ENCODE data around the gene RPS24.
"Not testable (repeated sequence)": the region's sequence is repeated elsewhere in the genome, so short reads cannot be mapped to it uniquely, and the experiment has no call there.

Gene RPS24

GRCh38 chr10:78053211-78053868, 19.7 kb downstream of the RPS24 start:
- peak; percentile 80 for DNase-seq (ENCODE audit: low spot score)

GRCh38 chr10:78058562-78058961, 24.9 kb downstream of the RPS24 start:
- no peak for DNase-seq (ENCODE audit: low spot score)

GRCh38 chr10:78059906-78060702, 26.4 kb downstream of the RPS24 start:
- no peak for DNase-seq (ENCODE audit: low spot score)

- DNase-seq (ENCODE audit: low spot score), result no peak
These were observed 28.6 kb downstream of the RPS24 start for GRCh38 chr10:78062296-78062695.

GRCh38 chr10:78063236-78063635, 29.6 kb downstream of the RPS24 start:
- no peak for DNase-seq (ENCODE audit: low spot score)

GRCh38 chr10:78064919-78065318, 31.3 kb downstream of the RPS24 start:
- DNase-seq (ENCODE audit: low spot score), result not testable (repeated sequence)

GRCh38 chr10:78065611-78066010, 31.9 kb downstream of the RPS24 start:
- no peak for DNase-seq (ENCODE audit: low spot score)

- no peak for DNase-seq (ENCODE audit: low spot score)
These were observed 32.3 kb downstream of the RPS24 start for GRCh38 chr10:78066012-78066411.

- no peak for DNase-seq (ENCODE audit: low spot score)
These were observed 33.2 kb downstream of the RPS24 start for GRCh38 chr10:78066728-78067430.

- DNase-seq (ENCODE audit: low spot score), result no peak
These were observed 35.5 kb downstream of the RPS24 start for GRCh38 chr10:78069151-78069550.

GRCh38 chr10:78070064-78070463, 36.4 kb downstream of the RPS24 start:
- DNase-seq (ENCODE audit: low spot score), result not testable (repeated sequence)

- DNase-seq (ENCODE audit: low spot score), result no peak
These were observed 37.1 kb downstream of the RPS24 start for GRCh38 chr10:78070726-78071125.

GRCh38 chr10:78071140-78071856, 37.6 kb downstream of the RPS24 start:
- DNase-seq (ENCODE audit: low spot score), result no peak

GRCh38 chr10:78071857-78072179, 38.2 kb downstream of the RPS24 start:
- no peak for DNase-seq (ENCODE audit: low spot score)

- no peak for DNase-seq (ENCODE audit: low spot score)
These were observed 38.8 kb downstream of the RPS24 start for GRCh38 chr10:78072504-78072903.

- not testable (repeated sequence) for DNase-seq (ENCODE audit: low spot score)
These were observed 42.1 kb downstream of the RPS24 start for GRCh38 chr10:78075806-78076205.

GRCh38 chr10:78078539-78079330, 45.1 kb downstream of the RPS24 start:
- no peak for DNase-seq (ENCODE audit: low spot score)

GRCh38 chr10:78079411-78079810, 45.7 kb downstream of the RPS24 start:
- no peak for DNase-seq (ENCODE audit: low spot score)

- DNase-seq (ENCODE audit: low spot score), result no peak
These were observed 47.6 kb downstream of the RPS24 start for GRCh38 chr10:78081292-78081691.

GRCh38 chr10:78082636-78083035, 49.0 kb downstream of the RPS24 start:
- DNase-seq (ENCODE audit: low spot score), result no peak

All from GM03348 (cell line).